ENCODE results near the gene PRH1. TPM values are rescaled to one million over a fixed set of nuclear protein-coding genes. Genes with fewer than 3 reads are reported as not detected.

Gene PRH1
- total and polyA plus RNA-seq, 2 of the 13 experiments (the other 11 are each of a cell fraction or from before 2014, with no cell fraction given): 5.3 to 18.8 TPM

GRCh38 chr12:10891937-10892336, 7.9 kb upstream of the PRH1 start (continued):
- TF ChIP-seq, protein P1, sequence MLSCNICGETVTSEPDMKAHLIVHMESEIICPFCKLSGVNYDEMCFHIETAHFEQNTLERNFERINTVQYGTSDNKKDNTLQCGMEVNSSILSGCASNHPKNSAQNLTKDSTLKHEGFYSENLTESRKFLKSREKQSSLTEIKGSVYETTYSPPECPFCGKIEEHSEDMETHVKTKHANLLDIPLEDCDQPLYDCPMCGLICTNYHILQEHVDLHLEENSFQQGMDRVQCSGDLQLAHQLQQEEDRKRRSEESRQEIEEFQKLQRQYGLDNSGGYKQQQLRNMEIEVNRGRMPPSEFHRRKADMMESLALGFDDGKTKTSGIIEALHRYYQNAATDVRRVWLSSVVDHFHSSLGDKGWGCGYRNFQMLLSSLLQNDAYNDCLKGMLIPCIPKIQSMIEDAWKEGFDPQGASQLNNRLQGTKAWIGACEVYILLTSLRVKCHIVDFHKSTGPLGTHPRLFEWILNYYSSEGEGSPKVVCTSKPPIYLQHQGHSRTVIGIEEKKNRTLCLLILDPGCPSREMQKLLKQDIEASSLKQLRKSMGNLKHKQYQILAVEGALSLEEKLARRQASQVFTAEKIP (CRISPR knock-in tag; IDR thresholded peaks at IDR 0.05; ENCODE audit: borderline replicate concordance): no peak
- peak; percentile 28; the same call in 1 of the 2 replicates for TF ChIP-seq ONECUT2 (CRISPR knock-in tag; IDR thresholded peaks at IDR 0.05)
- no peak for TF ChIP-seq ZNF33B (CRISPR knock-in tag; IDR thresholded peaks at IDR 0.05)
- TF ChIP-seq AHR (CRISPR knock-in tag; IDR thresholded peaks at IDR 0.05): no peak
- TF ChIP-seq, protein P2, sequence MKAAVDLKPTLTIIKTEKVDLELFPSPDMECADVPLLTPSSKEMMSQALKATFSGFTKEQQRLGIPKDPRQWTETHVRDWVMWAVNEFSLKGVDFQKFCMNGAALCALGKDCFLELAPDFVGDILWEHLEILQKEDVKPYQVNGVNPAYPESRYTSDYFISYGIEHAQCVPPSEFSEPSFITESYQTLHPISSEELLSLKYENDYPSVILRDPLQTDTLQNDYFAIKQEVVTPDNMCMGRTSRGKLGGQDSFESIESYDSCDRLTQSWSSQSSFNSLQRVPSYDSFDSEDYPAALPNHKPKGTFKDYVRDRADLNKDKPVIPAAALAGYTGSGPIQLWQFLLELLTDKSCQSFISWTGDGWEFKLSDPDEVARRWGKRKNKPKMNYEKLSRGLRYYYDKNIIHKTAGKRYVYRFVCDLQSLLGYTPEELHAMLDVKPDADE (CRISPR knock-in tag; IDR thresholded peaks at IDR 0.05): no peak
- TF ChIP-seq SKI (IDR thresholded peaks at IDR 0.05; ENCODE audit: partially characterized antibody): peak; percentile 93
- no peak for TF ChIP-seq REXO4 (CRISPR knock-in tag; IDR thresholded peaks at IDR 0.05; ENCODE audit: borderline replicate concordance)
- peak; percentile 82 for TF ChIP-seq LCORL (IDR thresholded peaks at IDR 0.05)
- TF ChIP-seq LCORL (CRISPR knock-in tag; IDR thresholded peaks at IDR 0.05): peak; percentile 90
- peak; percentile 90 for TF ChIP-seq MEF2D (CRISPR knock-in tag; IDR thresholded peaks at IDR 0.05)
- TF ChIP-seq ZNF784 (CRISPR knock-in tag; IDR thresholded peaks at IDR 0.05; ENCODE audit: borderline replicate concordance): peak; percentile 86; the same call in 1 of the 2 replicates
- TF ChIP-seq ZBTB21 (CRISPR knock-in tag; IDR thresholded peaks at IDR 0.05): peak; percentile 32; the same call in 1 of the 2 replicates
- TF ChIP-seq ZNF580 (CRISPR knock-in tag; IDR thresholded peaks at IDR 0.05; ENCODE audit: borderline replicate concordance, low read depth): peak; percentile 65; the same call in 1 of the 2 replicates
- no peak for TF ChIP-seq PRMT3 (CRISPR knock-in tag; IDR thresholded peaks at IDR 0.05; ENCODE audit: borderline replicate concordance, low read depth)
- TF ChIP-seq KDM1A (CRISPR knock-in tag; IDR thresholded peaks at IDR 0.05): peak; percentile 76; the same call in 1 of the 2 replicates
- no peak for TF ChIP-seq TAF1 (CRISPR knock-in tag; IDR thresholded peaks at IDR 0.05)
- TF ChIP-seq FOXP1 (IDR thresholded peaks at IDR 0.05): no peak
- TF ChIP-seq FOXP1 (CRISPR knock-in tag; IDR thresholded peaks at IDR 0.05): peak; percentile 93
- TF ChIP-seq HOXA5 (CRISPR knock-in tag; IDR thresholded peaks at IDR 0.05): peak; percentile 76
- peak; percentile 100 for TF ChIP-seq MLX (CRISPR knock-in tag; IDR thresholded peaks at IDR 0.05)
- TF ChIP-seq, protein P3, sequence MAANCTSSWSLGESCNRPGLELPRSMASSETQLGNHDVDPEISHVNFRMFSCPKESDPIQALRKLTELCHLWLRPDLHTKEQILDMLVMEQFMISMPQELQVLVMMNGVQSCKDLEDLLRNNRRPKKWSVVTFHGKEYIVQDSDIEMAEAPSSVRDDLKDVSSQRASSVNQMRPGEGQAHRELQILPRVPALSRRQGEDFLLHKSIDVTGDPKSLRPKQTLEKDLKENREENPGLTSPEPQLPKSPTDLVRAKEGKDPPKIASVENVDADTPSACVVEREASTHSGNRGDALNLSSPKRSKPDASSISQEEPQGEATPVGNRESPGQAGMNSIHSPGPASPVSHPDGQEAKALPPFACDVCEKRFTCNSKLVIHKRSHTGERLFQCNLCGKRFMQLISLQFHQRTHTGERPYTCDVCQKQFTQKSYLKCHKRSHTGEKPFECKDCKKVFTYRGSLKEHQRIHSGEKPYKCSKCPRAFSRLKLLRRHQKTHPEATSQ (CRISPR knock-in tag; IDR thresholded peaks at IDR 0.05; ENCODE audit: borderline replicate concordance): peak; percentile 98; the same call in 1 of the 2 replicates
- TF ChIP-seq ZNF570 (CRISPR knock-in tag; IDR thresholded peaks at IDR 0.05; ENCODE audit: borderline replicate concordance): no peak
- TF ChIP-seq ZNF605 (CRISPR knock-in tag; IDR thresholded peaks at IDR 0.05): 0 out of 2 replicates have a peak, but pooled peaks have one; percentile 35
- TF ChIP-seq TBL1XR1 (IDR thresholded peaks at IDR 0.05; ENCODE audit: borderline replicate concordance, low read length, partially characterized antibody): peak; percentile 96
- TF ChIP-seq SRY (CRISPR knock-in tag; IDR thresholded peaks at IDR 0.05): no peak
- no peak for TF ChIP-seq EZH2 (conservative IDR thresholded peaks at IDR 0.05; ENCODE audit: low read depth, low read length)
